RWPE1 (cell line): Measurements from ENCODE around the gene GIMAP5.

Source experiments
- CTCF ChIA-PET: fragments of 350-600 bp; sonication (Branson Sonifier 250); formaldehyde crosslinking; extraction: SDS; loops from one replicate; lab custom pipeline; 2021; lab: Yijun Ruan, JAX
- POLR2A ChIA-PET: fragments of 400-600 bp; formaldehyde crosslinking; extraction: SDS; loops from one replicate; lab custom pipeline; 2020; ENCODE audit warnings: antibody characterized with exemption; ENCODE audit not compliant: low non-redundant PET; lab: Yijun Ruan, JAX
- DNase-seq: peaks from one replicate; pipeline ENCODE4 v3.0.0; 2012; ENCODE audit warnings: low spot score
- H3K27ac ChIP-seq: fragments of 450-650 bp; 2 replicates; pipeline ENCODE4 v1.5.1; 2017
- TF ChIP-seq, protein P1 (sequence below): fragments of 450-650 bp; conservative IDR thresholded peaks from 2 replicates; pipeline ENCODE4 v1.5.1; 2017; ENCODE audit warnings: low read depth, mild to moderate bottlenecking

GIMAP5 gene

DNA sequence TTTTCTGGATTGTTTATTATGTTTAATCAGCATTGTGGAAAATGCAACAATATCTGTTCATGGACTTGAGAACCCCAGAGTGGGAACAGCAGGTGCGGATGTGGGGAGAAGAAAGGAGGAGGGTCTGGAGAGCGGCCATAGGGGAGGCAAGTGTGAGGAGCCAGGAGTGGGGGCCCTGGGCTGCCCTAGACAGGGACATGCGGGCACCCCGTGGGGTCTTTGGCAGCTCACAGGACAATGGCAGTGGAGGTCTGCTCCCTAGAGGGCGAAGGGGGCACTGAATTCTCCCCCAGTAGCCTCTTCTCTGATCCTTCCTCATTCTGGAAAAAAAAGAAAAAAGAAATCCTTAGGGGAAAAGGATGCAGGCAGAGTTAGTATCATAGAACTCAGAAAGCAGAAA lies 54.1 kb downstream of the GIMAP5 start:
- TF ChIP-seq, protein P1, sequence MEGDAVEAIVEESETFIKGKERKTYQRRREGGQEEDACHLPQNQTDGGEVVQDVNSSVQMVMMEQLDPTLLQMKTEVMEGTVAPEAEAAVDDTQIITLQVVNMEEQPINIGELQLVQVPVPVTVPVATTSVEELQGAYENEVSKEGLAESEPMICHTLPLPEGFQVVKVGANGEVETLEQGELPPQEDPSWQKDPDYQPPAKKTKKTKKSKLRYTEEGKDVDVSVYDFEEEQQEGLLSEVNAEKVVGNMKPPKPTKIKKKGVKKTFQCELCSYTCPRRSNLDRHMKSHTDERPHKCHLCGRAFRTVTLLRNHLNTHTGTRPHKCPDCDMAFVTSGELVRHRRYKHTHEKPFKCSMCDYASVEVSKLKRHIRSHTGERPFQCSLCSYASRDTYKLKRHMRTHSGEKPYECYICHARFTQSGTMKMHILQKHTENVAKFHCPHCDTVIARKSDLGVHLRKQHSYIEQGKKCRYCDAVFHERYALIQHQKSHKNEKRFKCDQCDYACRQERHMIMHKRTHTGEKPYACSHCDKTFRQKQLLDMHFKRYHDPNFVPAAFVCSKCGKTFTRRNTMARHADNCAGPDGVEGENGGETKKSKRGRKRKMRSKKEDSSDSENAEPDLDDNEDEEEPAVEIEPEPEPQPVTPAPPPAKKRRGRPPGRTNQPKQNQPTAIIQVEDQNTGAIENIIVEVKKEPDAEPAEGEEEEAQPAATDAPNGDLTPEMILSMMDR, result no peak
- DNase-seq, result no peak
- H3K27ac ChIP-seq, result no peak overlapping the region
- ChIA-PET CTCF (no interaction called here), POLR2A (no interaction called here)

DNA sequence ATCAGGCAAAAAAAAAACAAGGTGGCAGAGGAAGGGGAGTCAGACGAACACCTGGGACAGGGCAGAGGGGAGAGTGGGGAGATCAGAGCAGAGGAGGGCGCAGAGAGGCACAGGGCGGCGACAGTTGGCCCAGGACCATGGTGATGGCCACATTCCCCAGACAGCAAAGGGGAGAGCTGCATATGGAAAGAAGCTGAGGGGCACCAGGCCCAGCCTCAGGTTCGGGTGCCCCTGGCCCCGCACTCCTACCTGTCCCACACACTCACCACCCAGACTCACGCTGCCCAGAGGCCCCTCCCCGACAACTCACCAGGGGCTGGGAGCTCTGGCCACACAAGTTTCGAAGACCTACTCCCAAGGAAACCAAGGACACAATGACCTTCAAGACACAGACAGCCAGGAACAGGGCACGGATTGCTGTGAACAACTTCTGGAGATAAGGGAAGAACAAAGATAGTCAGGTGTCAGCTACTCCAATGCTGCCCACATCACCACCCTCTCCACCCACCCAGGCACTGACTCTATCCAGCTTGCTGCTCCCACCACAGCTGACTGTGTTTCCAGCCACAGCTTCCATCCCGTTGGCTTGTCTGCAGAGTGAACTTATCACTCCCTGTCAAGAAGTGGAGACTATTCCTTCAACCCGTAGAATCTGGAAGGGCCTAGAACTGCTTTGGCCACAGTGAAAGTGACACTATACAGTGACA lies 54.7 kb downstream of the GIMAP5 start:
- TF ChIP-seq, protein P1, result no peak
- POLR2A ChIA-PET, result no interaction called here
- no peak overlapping the region for H3K27ac ChIP-seq
- CTCF ChIA-PET, result interaction anchor here (1.6 kb wide), 1 partner anchor 13 kb away, joined by 4 read pairs; no protein-coding TSS in a partner anchor
- DNase-seq, result no peak
